IPS-18c (cell line): Measurements from ENCODE around the gene BLOC1S4.

Experiments used
- H3K4me3 ChIP-seq: 2 replicates; pipeline ENCODE4 v1.7.0; 2013; ENCODE audit warnings: low read depth, mild to moderate bottlenecking, low read length, moderate library complexity; ENCODE audit not compliant: insufficient read depth
- H3K9me3 ChIP-seq: one replicate; pipeline ENCODE4 v1.6.1; 2013; ENCODE audit warnings: mild to moderate bottlenecking, low read length, moderate library complexity; ENCODE audit not compliant: control insufficient read depth, insufficient read depth

Gene BLOC1S4

GRCh38 chr4:6687947-6688878 lies 27.8 kb upstream of the BLOC1S4 start:
- Histone ChIP-seq H3K4me3 (no peak overlapping the region), H3K9me3 (no peaks in the 10 kb centered on the region)

- no peak overlapping the region for H3K4me3 ChIP-seq
Observed at GRCh38 chr4:6688879-6689505, 27.0 kb upstream of the BLOC1S4 start.

GRCh38 chr4:6689506-6689960 lies 26.4 kb upstream of the BLOC1S4 start:
- no peaks in the 10 kb centered on the region for H3K9me3 ChIP-seq
- H3K4me3 ChIP-seq: no peak overlapping the region

More at GRCh38 chr4:6688879-6689505, 27.0 kb upstream of the BLOC1S4 start:
- no peaks in the 10 kb centered on the region for H3K9me3 ChIP-seq

GRCh38 chr4:6692379-6692778 lies 23.6 kb upstream of the BLOC1S4 start:
- H3K9me3 ChIP-seq: no peaks in the 10 kb centered on the region
- no peak overlapping the region for H3K4me3 ChIP-seq

DNA sequence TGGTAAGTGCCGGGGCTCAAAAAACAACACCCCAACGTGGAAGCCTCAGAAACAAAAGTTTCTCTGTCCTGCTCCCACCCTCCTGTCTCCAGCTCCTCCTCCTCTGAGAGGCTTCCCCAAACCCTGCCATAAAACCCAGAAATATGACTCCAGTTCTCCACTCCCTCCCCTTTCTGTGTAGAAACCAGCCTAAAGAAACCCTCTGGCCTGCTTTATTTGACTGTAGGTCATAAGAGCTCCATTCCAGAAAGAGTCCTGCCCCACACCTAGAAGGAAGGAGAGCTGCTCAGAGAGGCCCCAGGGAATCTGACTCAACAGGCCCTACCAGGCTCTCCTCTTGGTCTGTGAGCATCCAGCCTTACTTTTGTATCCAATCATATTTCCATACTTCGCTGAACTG lies 23.2 kb upstream of the BLOC1S4 start:
- H3K9me3 ChIP-seq: no peaks in the 10 kb centered on the region
- H3K4me3 ChIP-seq: no peak overlapping the region

- H3K4me3 ChIP-seq: no peak within 1 kb of the TSS
- no peaks in the 10 kb centered on the region for H3K9me3 ChIP-seq
Observed at GRCh38 chr4:6693231-6694176, 22.5 kb upstream of the BLOC1S4 start, which contains the start of gene S100P. Gene S100P (plus strand): TSS chr4:6693878. CDS start chr4:6693933, 55 bp downstream.

DNA sequence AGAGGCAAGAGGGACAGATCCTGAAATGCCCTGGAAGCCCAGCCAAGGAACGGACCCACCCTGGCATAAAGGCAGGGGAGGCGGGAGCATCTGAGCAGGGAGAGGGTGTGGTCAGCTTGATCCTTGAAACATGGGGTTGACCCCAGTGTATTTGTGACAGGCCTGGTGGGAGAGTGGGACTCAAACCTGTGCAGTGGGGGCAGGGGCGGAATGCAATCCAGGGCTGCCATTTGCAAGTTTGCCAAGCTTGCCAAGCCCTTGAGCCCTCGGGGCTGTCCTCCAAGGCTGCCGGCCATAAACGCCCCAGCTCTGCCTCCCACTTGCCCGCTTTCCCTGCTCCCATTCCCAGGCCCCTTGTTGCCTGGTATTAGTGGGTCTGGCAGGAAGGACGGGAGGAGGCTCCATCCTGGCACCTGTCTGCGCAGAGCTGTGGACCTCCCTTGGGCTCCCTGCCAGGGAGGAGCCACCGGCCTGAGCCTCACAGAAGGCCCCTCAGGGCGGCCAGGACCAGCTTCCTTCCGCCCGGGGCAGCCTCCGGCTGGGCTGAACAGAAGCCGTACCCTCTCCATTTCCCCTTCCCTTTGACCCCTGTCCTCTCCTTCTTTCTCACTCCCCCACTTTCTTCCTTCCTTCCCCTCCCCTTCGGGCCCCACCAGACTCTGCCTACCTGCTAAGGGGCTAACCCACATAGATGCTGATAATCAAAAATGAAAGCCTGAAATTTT lies 21.6 kb upstream of the BLOC1S4 start:
- Histone ChIP-seq H3K4me3 (no peak overlapping the region), H3K9me3 (no peaks in the 10 kb centered on the region)

DNA sequence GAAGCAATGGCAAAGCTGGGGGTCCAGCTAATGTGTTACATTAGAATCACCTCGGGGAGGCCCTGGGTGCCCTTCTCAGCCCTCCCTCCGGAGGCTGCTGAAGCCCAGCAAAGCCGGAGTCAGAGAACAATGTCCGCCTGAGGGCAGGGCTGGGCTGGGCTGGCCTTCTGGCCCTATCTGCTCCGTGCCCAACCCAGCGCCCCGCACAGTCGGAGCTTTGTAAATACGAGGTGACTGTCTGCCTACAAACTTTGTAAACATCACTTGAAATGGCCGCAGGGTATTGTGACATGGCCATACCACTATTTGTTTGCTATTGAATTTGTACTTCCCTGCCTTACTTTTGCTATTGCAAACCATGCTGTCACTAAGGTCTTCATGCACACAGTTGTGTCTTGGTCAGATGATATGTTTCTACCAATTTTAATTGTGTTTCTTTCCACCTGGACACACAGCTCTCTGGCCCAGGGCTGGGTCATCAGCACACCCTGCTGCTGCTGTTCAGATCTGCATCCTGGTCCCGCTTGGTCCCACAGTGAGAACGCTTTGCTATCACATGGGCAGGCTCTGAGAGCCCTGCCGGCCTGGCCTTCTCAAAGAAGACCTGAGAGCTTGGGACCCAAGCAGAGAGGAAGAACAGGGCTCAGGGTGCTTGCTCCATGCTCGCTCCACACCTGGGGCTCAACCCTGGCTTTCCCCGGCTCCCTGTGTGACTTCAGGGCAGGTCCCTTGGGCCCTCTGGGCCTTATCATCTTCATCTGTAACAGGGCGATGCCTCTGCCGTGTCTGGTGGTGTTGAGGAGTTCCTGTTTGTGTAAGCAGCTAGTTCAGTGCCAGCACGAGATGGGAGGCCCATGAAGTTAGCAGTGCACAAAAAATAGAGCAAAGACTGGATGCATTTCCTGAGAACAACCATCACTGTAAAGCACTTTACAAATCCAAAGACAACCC lies 20.0 kb upstream of the BLOC1S4 start:
- Histone ChIP-seq H3K9me3 (peaks cover 2% of the 10 kb centered on the region), H3K4me3 (no peak overlapping the region)

GRCh38 chr4:6696611-6697010 lies 19.4 kb upstream of the BLOC1S4 start:
- Histone ChIP-seq H3K4me3 (no peak overlapping the region), H3K9me3 (peaks cover 2% of the 10 kb centered on the region)

GRCh38 chr4:6697131-6697530 lies 18.8 kb upstream of the BLOC1S4 start:
- no peak overlapping the region for H3K4me3 ChIP-seq

GRCh38 chr4:6699388-6699787 lies 16.6 kb upstream of the BLOC1S4 start:
- Histone ChIP-seq H3K9me3 (peaks cover 2% of the 10 kb centered on the region), H3K4me3 (no peak overlapping the region)

More at GRCh38 chr4:6697131-6697530, 18.8 kb upstream of the BLOC1S4 start:
- H3K9me3 ChIP-seq: peaks cover 2% of the 10 kb centered on the region

- Histone ChIP-seq H3K4me3 (no peak overlapping the region), H3K9me3 (peaks cover 2% of the 10 kb centered on the region)
Observed at GRCh38 chr4:6699903-6700302, 16.1 kb upstream of the BLOC1S4 start.

- Histone ChIP-seq H3K4me3 (no peak overlapping the region), H3K9me3 (peaks cover 2% of the 10 kb centered on the region)
Observed at GRCh38 chr4:6701371-6701770, 14.6 kb upstream of the BLOC1S4 start.

DNA sequence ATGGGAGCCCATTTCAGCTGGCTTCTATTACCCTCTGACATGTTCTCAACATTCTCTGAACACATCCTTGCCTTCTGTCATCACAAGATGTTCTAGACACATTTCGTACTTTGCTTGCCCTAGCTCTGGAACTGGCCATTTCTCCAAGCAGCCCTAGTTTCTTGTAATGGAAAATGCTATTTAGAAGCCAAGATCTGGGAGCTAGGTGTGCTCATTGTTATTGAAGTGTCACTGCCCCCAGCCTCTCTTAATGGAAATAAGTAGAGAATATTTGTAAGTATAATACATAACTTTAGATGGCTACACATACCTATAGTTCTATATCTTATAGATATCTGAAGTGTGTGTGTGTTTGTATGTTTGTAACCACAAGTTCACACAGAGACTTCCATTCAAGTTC lies 13.2 kb upstream of the BLOC1S4 start:
- no peak overlapping the region for H3K4me3 ChIP-seq
- H3K9me3 ChIP-seq: peaks cover 2% of the 10 kb centered on the region

- Histone ChIP-seq H3K9me3 (peaks cover 2% of the 10 kb centered on the region), H3K4me3 (no peak overlapping the region)
Observed at GRCh38 chr4:6703786-6704185, 12.2 kb upstream of the BLOC1S4 start.

DNA sequence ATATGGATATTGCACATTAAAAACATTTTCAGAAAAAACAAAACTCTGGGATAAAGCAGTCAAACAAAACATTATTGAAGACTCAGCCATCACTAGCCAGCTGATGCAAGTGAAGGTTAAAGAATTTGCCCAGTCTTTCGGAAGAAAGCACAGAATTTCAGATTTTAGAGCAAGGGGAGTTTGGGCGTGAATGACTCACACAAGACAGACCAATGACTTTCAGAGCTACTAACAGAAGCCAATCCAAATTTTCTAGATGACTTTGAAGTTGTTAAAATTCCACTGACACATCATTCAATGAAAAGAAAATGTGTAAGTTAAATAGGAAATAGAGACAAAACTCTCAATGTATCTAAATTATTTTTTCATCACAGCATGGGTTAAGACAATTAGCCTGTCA lies 10.3 kb upstream of the BLOC1S4 start:
- Histone ChIP-seq H3K9me3 (no peaks in the 10 kb centered on the region), H3K4me3 (no peak overlapping the region)
